GM12878 (cell line): Measurements from ENCODE around the gene CA7. TPM values are rescaled to one million over a fixed set of nuclear protein-coding genes. Genes with fewer than 3 reads are reported as not detected.

Experiments used
- ATAC-seq: fragments of 200-7000 bp; cut with Tn5 transposase; 3 replicates; pipeline ENCODE4 v1.9.1; 2020; ENCODE audit warnings: mild to moderate bottlenecking, moderate library complexity
- BruUV-seq: library from RNA; stranded (reverse); fragments of 400-500 nt; replicated peaks from 2 replicates; lab custom pipeline; 2021; lab: Mats Ljungman, UMichigan
- CTCF ChIA-PET: fragments of 300-600 bp; sonication (Branson Sonifier 250); formaldehyde crosslinking; extraction: SDS; loops from one replicate; lab custom pipeline; 2021; ENCODE audit warnings: inconsistent platforms; lab: Yijun Ruan, JAX
- POLR2A ChIA-PET: fragments of 350-600 bp; formaldehyde crosslinking; extraction: SDS; loops from one replicate; lab custom pipeline; 2021; ENCODE audit warnings: inconsistent platforms; lab: Charles Lee
- RAD21 ChIA-PET: fragments of 300-600 bp; sonication (Branson Sonifier 250); formaldehyde crosslinking; loops from one replicate; lab custom pipeline; 2023; ENCODE audit warnings: antibody characterized with exemption; ENCODE audit not compliant: unreplicated experiment; lab: Charles Lee
- SMC1A ChIA-PET: fragments of 300-600 bp; sonication (Branson Sonifier 250); formaldehyde crosslinking; loops from one replicate; lab custom pipeline; 2023; ENCODE audit not compliant: unreplicated experiment, uncharacterized antibody; lab: Charles Lee
- DNase-seq: peaks from one replicate; pipeline ENCODE4 v3.0.0-alpha.2; 2011; ENCODE audit warnings: low read depth, low spot score
- FAIRE-seq: peaks from 3 replicates; lab custom pipeline; 2011; peaks lifted over from hg19 to GRCh38; lab: Jason Lieb, UNC
- H2AFZ ChIP-seq: 2 replicates; pipeline ENCODE4 v1.6.0; 2011; ENCODE audit warnings: low read depth, low read length, control low read depth; ENCODE audit not compliant: control insufficient read depth
- H3K27ac ChIP-seq: 2 replicates; pipeline ENCODE4 v1.5.1; 2011; ENCODE audit warnings: control low read depth; ENCODE audit not compliant: control insufficient read depth, insufficient read depth
- H3K27me3 ChIP-seq, 2 experiments: replicated peaks in 1 of 2; 2 replicates each; pipeline versions ENCODE4 v1.6.0 to v1.6.1; 2011; ENCODE audit warnings: low read length in 1 of 2; ENCODE audit not compliant: control insufficient read depth in 2 of 2, insufficient read depth in 2 of 2
- H3K36me3 ChIP-seq, 2 experiments: 2 replicates each; pipeline ENCODE4 v1.5.1; 2011; ENCODE audit warnings: low read length in 1 of 2; ENCODE audit not compliant: control insufficient read depth in 2 of 2, insufficient read depth in 2 of 2
- H3K4me1 ChIP-seq: 2 replicates; pipeline ENCODE4 v1.6.1; 2011; ENCODE audit warnings: mild to moderate bottlenecking, low read length, moderate library complexity, mixed read lengths; ENCODE audit not compliant: control insufficient read depth, insufficient read depth
- H3K4me2 ChIP-seq: 2 replicates; pipeline ENCODE4 v1.6.0; 2011; ENCODE audit warnings: control low read depth; ENCODE audit not compliant: control insufficient read depth, insufficient read depth
- H3K4me3 ChIP-seq: fragments of 200-600 bp; sonication (generic); 2 replicates; pipeline ENCODE4 v1.5.1; 2016
- H3K79me2 ChIP-seq: 2 replicates; pipeline ENCODE4 v1.6.0; 2011; ENCODE audit warnings: low read length; ENCODE audit not compliant: control insufficient read depth, insufficient read depth
- H3K9ac ChIP-seq: 2 replicates; pipeline ENCODE4 v1.8.0; 2011; ENCODE audit warnings: low read length, control low read depth, mixed read lengths; ENCODE audit not compliant: control insufficient read depth, insufficient read depth
- H3K9me3 ChIP-seq: replicated peaks from 3 replicates; pipeline ENCODE4 v1.5.1; 2011; ENCODE audit warnings: mild to moderate bottlenecking, low read length; ENCODE audit not compliant: control insufficient read depth, insufficient read depth
- H4K20me1 ChIP-seq: 2 replicates; pipeline ENCODE4 v1.6.0; 2011; ENCODE audit not compliant: control insufficient read depth, insufficient read depth
- CREB1 ChIP-seq: IDR thresholded peaks from 2 replicates; pipeline ENCODE4 v1.6.1; 2012; ENCODE audit warnings: low read depth, mild to moderate bottlenecking, inconsistent platforms
- WGBS: methylation state at CpG from one replicate; pipeline ENCODE4 v1.1.6; 2016; ENCODE audit warnings: low lambda C conversion rate; ENCODE audit not compliant: insufficient replicate concordance, insufficient coverage; ENCODE audit errors: missing lambda C conversion rate; 5-methylcytosine and 5-hydroxymethylcytosine counted together
- in situ Hi-C: fragments of 300-500 bp; cut with MboI; formaldehyde crosslinking; loops from 9 replicates; pipeline ENCODE4 v1.14.3; 2018; ENCODE audit warnings: mixed read lengths
- intact Hi-C: fragments of 100-400 bp; cut with micrococcal nuclease; formaldehyde crosslinking; loops from one replicate; pipeline ENCODE4 v1.14.2; 2022; ENCODE audit not compliant: unreplicated experiment
- polyA plus RNA-seq, 11 experiments: library from polyadenylated mRNA; depleted of rRNA in 4 of 11; unstranded in 6 of 11; stranded (reverse) in 5 of 11; fragments of >200 nt; fragmentation: Nextera tagmentation in 4 of 11; fragmentation: Illumina TruSeq in 1 of 11; extraction: Ambion mirVana in 4 of 11; extraction: Trizol in 1 of 11; gene quantifications; 1 replicate in 1 of 11; 2 replicates in 10 of 11; pipeline versions ENCODE4 v1.2.1 to v1.2.3, GENCODE V29; 2011 to 2016; ENCODE audit warnings: inconsistent platforms in 2 of 11, missing spikeins in 2 of 11, low read depth in 1 of 11
- total RNA-seq, 4 experiments: library from RNA; depleted of rRNA in 3 of 4; stranded (reverse); fragments of >200 nt in 3 of 4; fragmentation: Illumina TruSeq in 1 of 4; extraction: Trizol in 1 of 4; gene quantifications; 2 replicates each; pipeline versions ENCODE4 v1.2.1 to v1.2.3, GENCODE V29; 2013 to 2021
- TF ChIP-seq, protein P1 (sequence below), 3 experiments: IDR thresholded peaks in 2 of 3; conservative IDR thresholded peaks in 1 of 3; 2 replicates each; pipeline ENCODE4 v1.5.1; 2011; ENCODE audit warnings: low read depth in 3 of 3, low read length in 3 of 3, mild to moderate bottlenecking in 3 of 3, control low read depth in 2 of 3, moderate library complexity in 2 of 3, inconsistent platforms in 1 of 3, mixed read lengths in 1 of 3; ENCODE audit not compliant: control insufficient read depth in 2 of 3, insufficient read depth in 1 of 3; ENCODE audit errors: extremely low read depth in 1 of 3
- TF ChIP-seq, protein P2 (sequence below): fragments of 450-650 bp; IDR thresholded peaks from 2 replicates; pipeline ENCODE4 v1.6.1; 2017; ENCODE audit warnings: mild to moderate bottlenecking, moderate library complexity

CA7 gene
- total and polyA plus RNA-seq, 10 of the 15 experiments (the other 5 are each of a cell fraction or from before 2014, with no cell fraction given): 0.04 TPM; not detected in 9

DNA sequence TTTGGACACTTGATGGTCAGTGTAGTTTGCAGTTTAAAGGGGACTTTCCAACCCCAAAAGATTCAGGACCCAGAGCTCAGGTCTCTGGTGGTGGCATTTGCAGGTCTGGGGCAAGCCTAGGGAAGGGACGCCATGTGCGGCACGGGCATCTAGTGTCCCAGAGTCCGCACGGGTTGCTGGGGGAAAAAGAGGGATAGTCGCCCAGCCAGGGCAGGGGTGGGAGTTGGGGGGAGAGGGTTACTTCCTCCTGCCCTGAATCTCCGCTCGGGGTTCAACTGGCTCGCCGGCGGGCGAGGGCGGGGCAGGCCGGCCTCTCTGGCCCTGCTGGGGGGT, 239 bp upstream of the CA7 start:
- H3K36me3 ChIP-seq: no peaks in the 10 kb centered on the region
- TF ChIP-seq, protein P1, sequence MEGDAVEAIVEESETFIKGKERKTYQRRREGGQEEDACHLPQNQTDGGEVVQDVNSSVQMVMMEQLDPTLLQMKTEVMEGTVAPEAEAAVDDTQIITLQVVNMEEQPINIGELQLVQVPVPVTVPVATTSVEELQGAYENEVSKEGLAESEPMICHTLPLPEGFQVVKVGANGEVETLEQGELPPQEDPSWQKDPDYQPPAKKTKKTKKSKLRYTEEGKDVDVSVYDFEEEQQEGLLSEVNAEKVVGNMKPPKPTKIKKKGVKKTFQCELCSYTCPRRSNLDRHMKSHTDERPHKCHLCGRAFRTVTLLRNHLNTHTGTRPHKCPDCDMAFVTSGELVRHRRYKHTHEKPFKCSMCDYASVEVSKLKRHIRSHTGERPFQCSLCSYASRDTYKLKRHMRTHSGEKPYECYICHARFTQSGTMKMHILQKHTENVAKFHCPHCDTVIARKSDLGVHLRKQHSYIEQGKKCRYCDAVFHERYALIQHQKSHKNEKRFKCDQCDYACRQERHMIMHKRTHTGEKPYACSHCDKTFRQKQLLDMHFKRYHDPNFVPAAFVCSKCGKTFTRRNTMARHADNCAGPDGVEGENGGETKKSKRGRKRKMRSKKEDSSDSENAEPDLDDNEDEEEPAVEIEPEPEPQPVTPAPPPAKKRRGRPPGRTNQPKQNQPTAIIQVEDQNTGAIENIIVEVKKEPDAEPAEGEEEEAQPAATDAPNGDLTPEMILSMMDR (IDR thresholded peaks at IDR 0.05 in 2 of 3, conservative IDR thresholded peaks at IDR 0.05 in 1 of 3; ENCODE audit: control insufficient read depth in 2 of 3, extremely low read depth in 1 of 3, insufficient read depth in 1 of 3, low read depth in 3 of 3, low read length in 3 of 3): no peak
- TF ChIP-seq, protein P2, sequence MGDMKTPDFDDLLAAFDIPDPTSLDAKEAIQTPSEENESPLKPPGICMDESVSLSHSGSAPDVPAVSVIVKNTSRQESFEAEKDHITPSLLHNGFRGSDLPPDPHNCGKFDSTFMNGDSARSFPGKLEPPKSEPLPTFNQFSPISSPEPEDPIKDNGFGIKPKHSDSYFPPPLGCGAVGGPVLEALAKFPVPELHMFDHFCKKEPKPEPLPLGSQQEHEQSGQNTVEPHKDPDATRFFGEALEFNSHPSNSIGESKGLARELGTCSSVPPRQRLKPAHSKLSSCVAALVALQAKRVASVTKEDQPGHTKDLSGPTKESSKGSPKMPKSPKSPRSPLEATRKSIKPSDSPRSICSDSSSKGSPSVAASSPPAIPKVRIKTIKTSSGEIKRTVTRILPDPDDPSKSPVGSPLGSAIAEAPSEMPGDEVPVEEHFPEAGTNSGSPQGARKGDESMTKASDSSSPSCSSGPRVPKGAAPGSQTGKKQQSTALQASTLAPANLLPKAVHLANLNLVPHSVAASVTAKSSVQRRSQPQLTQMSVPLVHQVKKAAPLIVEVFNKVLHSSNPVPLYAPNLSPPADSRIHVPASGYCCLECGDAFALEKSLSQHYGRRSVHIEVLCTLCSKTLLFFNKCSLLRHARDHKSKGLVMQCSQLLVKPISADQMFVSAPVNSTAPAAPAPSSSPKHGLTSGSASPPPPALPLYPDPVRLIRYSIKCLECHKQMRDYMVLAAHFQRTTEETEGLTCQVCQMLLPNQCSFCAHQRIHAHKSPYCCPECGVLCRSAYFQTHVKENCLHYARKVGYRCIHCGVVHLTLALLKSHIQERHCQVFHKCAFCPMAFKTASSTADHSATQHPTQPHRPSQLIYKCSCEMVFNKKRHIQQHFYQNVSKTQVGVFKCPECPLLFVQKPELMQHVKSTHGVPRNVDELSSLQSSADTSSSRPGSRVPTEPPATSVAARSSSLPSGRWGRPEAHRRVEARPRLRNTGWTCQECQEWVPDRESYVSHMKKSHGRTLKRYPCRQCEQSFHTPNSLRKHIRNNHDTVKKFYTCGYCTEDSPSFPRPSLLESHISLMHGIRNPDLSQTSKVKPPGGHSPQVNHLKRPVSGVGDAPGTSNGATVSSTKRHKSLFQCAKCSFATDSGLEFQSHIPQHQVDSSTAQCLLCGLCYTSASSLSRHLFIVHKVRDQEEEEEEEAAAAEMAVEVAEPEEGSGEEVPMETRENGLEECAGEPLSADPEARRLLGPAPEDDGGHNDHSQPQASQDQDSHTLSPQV: no peak
- no peak for TF ChIP-seq CREB1
- no peaks in the 10 kb centered on the region for H4K20me1 ChIP-seq
- in situ Hi-C loops: no loop called here
- no peak overlapping the region for H3K4me3 ChIP-seq
- ChIA-PET SMC1A (no interaction called here), POLR2A (no interaction called here), RAD21 (no interaction called here), CTCF (interaction anchor here (1.8 to 3.2 kb wide), 2 partner anchors 13 to 24 kb away, joined by 7 to 26 read pairs; partner anchors contain the start of gene NAE1)
- H3K9me3 ChIP-seq: no peaks in the 10 kb centered on the region
- FAIRE-seq (no peak), ATAC-seq (no peak), DNase-seq (no peak)
- H3K4me1 ChIP-seq: no peaks in the 10 kb centered on the region
- H3K27ac ChIP-seq: no peak overlapping the region
- intact Hi-C loops: no loop called here
- H3K79me2 ChIP-seq: no peaks in the 10 kb centered on the region
- no TSS peak for BruUV-seq
- no peak overlapping the region for H2AFZ ChIP-seq
- no peak overlapping the region for H3K9ac ChIP-seq
- H3K4me2 ChIP-seq: no peak overlapping the region
- 55% methylated on average over 4 of the region's 14 CpGs for WGBS
- peaks cover 4 to 10% of the 10 kb centered on the region in 2 experiments; a peak in 3 of 4 replicates for H3K27me3 ChIP-seq
